Astrocyte (in vitro differentiated cells and primary cell): ENCODE results near the gene ARHGAP4. TPM values are rescaled to one million over a fixed set of nuclear protein-coding genes. Genes with fewer than 3 reads are reported as not detected.

Experiments used
- DNase-seq: peaks from one replicate; pipeline ENCODE4 v3.0.0-alpha.2; 2010; ENCODE audit warnings: low read depth
- FAIRE-seq: peaks from 2 replicates; lab custom pipeline; 2011; peaks lifted over from hg19 to GRCh38; lab: Jason Lieb, UNC
- H2AFZ ChIP-seq: 2 replicates; pipeline ENCODE4 v1.6.0; 2012; ENCODE audit warnings: low read depth, low read length, inconsistent platforms
- H3K27ac ChIP-seq: 2 replicates; pipeline ENCODE4 v1.5.1; 2011; ENCODE audit warnings: low read depth, low read length, inconsistent platforms
- H3K27me3 ChIP-seq: 2 replicates; pipeline ENCODE4 v1.6.0; 2011; ENCODE audit warnings: low read length, inconsistent platforms; ENCODE audit not compliant: insufficient read depth
- H3K36me3 ChIP-seq: 2 replicates; pipeline ENCODE4 v1.5.1; 2011; ENCODE audit warnings: low read length, inconsistent platforms; ENCODE audit not compliant: insufficient read depth
- H3K4me1 ChIP-seq: 2 replicates; pipeline ENCODE4 v1.5.1; 2011; ENCODE audit warnings: low read length, inconsistent platforms; ENCODE audit not compliant: insufficient read depth
- H3K4me2 ChIP-seq: 2 replicates; pipeline ENCODE4 v1.6.0; 2012; ENCODE audit warnings: low read length, inconsistent platforms
- H3K4me3 ChIP-seq: 2 replicates; pipeline ENCODE4 v1.5.1; 2011; ENCODE audit warnings: low read depth, mild to moderate bottlenecking, low read length, inconsistent platforms; ENCODE audit not compliant: insufficient read depth
- H3K79me2 ChIP-seq: 2 replicates; pipeline ENCODE4 v1.6.0; 2012; ENCODE audit warnings: mild to moderate bottlenecking, low read length, inconsistent platforms; ENCODE audit not compliant: insufficient read depth
- H3K9ac ChIP-seq: 2 replicates; pipeline ENCODE4 v1.6.0; 2012; ENCODE audit warnings: mild to moderate bottlenecking, low read length, inconsistent platforms
- H3K9me3 ChIP-seq: 2 replicates; pipeline ENCODE4 v1.5.1; 2012; ENCODE audit warnings: low read depth, mild to moderate bottlenecking, low read length, inconsistent platforms; ENCODE audit not compliant: insufficient read depth
- H4K20me1 ChIP-seq: 2 replicates; pipeline ENCODE4 v1.6.0; 2012; ENCODE audit warnings: low read length, inconsistent platforms; ENCODE audit not compliant: insufficient read depth
- H3K27ac Mint-ChIP-seq: one replicate; pipeline ENCODE4 v1.8.0; 2021; ENCODE audit warnings: mild to moderate bottlenecking, mixed read lengths; ENCODE audit not compliant: unreplicated experiment
- H3K27me3 Mint-ChIP-seq: one replicate; pipeline ENCODE4 v1.8.0; 2021; ENCODE audit warnings: low read depth, mixed read lengths; ENCODE audit not compliant: unreplicated experiment
- H3K36me3 Mint-ChIP-seq: one replicate; pipeline ENCODE4 v1.8.0; 2021; ENCODE audit warnings: low read depth, mixed read lengths; ENCODE audit not compliant: unreplicated experiment
- H3K4me1 Mint-ChIP-seq: one replicate; pipeline ENCODE4 v1.8.0; 2021; ENCODE audit warnings: low read depth, mixed read lengths; ENCODE audit not compliant: unreplicated experiment
- H3K4me3 Mint-ChIP-seq: one replicate; pipeline ENCODE4 v1.8.0; 2021; ENCODE audit warnings: mild to moderate bottlenecking, moderate library complexity, mixed read lengths; ENCODE audit not compliant: unreplicated experiment
- H3K9me3 Mint-ChIP-seq: one replicate; pipeline ENCODE4 v1.8.0; 2021; ENCODE audit warnings: mild to moderate bottlenecking, mixed read lengths; ENCODE audit not compliant: unreplicated experiment
- CTCF ChIP-seq: IDR thresholded peaks from 2 replicates; pipeline ENCODE4 v1.5.1; 2011; ENCODE audit warnings: low read depth, mild to moderate bottlenecking, inconsistent platforms, low read length, moderate library complexity; ENCODE audit not compliant: insufficient read depth
- EZH2 ChIP-seq: IDR thresholded peaks from 2 replicates; pipeline ENCODE4 v1.6.1; 2012; ENCODE audit warnings: mild to moderate bottlenecking, low read length, inconsistent platforms; ENCODE audit not compliant: insufficient read depth
- total RNA-seq: library from RNA; stranded (reverse); gene quantifications from 2 replicates; pipeline ENCODE4 v1.2.1, GENCODE V29; 2021

Gene ARHGAP4
- total RNA-seq, 1 donor from 2014 or later, result 3.9 TPM

- peak overlapping the region; percentile 72 for H3K27ac Mint-ChIP-seq
- FAIRE-seq, result no peak
Observed at GRCh38 chrX:153881281-153881680, 44.8 kb downstream of the ARHGAP4 start.

GRCh38 chrX:153880440-153880815 is 45.6 kb downstream of the ARHGAP4 start:
- H3K27ac Mint-ChIP-seq, result no peak overlapping the region

More at GRCh38 chrX:153881281-153881680, 44.8 kb downstream of the ARHGAP4 start:
- no peaks in the 10 kb centered on the region for H4K20me1 ChIP-seq
- H3K4me1 ChIP-seq, result peaks cover 5% of the 10 kb centered on the region
- peaks cover 12% of the 10 kb centered on the region for H3K27me3 ChIP-seq
- H3K27ac ChIP-seq, result no peak overlapping the region
- H3K36me3 Mint-ChIP-seq, result no peaks in the 10 kb centered on the region
- no peak overlapping the region for H3K4me3 Mint-ChIP-seq
- peaks cover 18% of the 10 kb centered on the region for H3K4me1 Mint-ChIP-seq
- no peak for DNase-seq
- H3K4me3 ChIP-seq, result no peak overlapping the region
- TF ChIP-seq CTCF (no peak), EZH2 (no peak)
- no peaks in the 10 kb centered on the region for H3K9me3 Mint-ChIP-seq
- no peak overlapping the region for H2AFZ ChIP-seq
- H3K4me2 ChIP-seq, result no peak overlapping the region
- H3K9me3 ChIP-seq, result no peaks in the 10 kb centered on the region
- H3K36me3 ChIP-seq, result no peaks in the 10 kb centered on the region
- H3K9ac ChIP-seq, result no peak overlapping the region
- no peaks in the 10 kb centered on the region for H3K27me3 Mint-ChIP-seq
- no peaks in the 10 kb centered on the region for H3K79me2 ChIP-seq

More at GRCh38 chrX:153880440-153880815, 45.6 kb downstream of the ARHGAP4 start:
- Mint-ChIP-seq H3K4me3 (no peak overlapping the region), H3K27me3 (no peaks in the 10 kb centered on the region), H3K9me3 (no peaks in the 10 kb centered on the region), H3K36me3 (no peaks in the 10 kb centered on the region), H3K4me1 (peaks cover 21% of the 10 kb centered on the region)
- no peak overlapping the region for H3K9ac ChIP-seq
- peaks cover 12% of the 10 kb centered on the region for H3K27me3 ChIP-seq
- no peak overlapping the region for H2AFZ ChIP-seq
- DNase-seq, result no peak
- peaks cover 5% of the 10 kb centered on the region for H3K4me1 ChIP-seq
- no peaks in the 10 kb centered on the region for H3K9me3 ChIP-seq
- FAIRE-seq, result no peak
- no peak overlapping the region for H3K4me3 ChIP-seq
- no peaks in the 10 kb centered on the region for H4K20me1 ChIP-seq
- no peaks in the 10 kb centered on the region for H3K36me3 ChIP-seq
- H3K79me2 ChIP-seq, result no peaks in the 10 kb centered on the region
- H3K27ac ChIP-seq, result no peak overlapping the region
- TF ChIP-seq CTCF (no peak), EZH2 (no peak)
- H3K4me2 ChIP-seq, result no peak overlapping the region
